Fibroblast of lung (primary cell): ENCODE results near the gene INHBB. TPM values are rescaled to one million over a fixed set of nuclear protein-coding genes. Genes with fewer than 3 reads are reported as not detected.

Experiments used
- DNase-seq, 2 donors: peaks; one replicate each; pipeline versions ENCODE4 v3.0.0 to v3.0.0-alpha.2; 2010; ENCODE audit warnings: low read depth in 2 of 2
- H2AFZ ChIP-seq: 2 replicates; pipeline ENCODE4 v1.5.1; 2012; ENCODE audit warnings: low read length, control low read depth, inconsistent platforms
- H3K27ac ChIP-seq: 2 replicates; pipeline ENCODE4 v1.5.1; 2011; ENCODE audit warnings: low read length, control low read depth; ENCODE audit not compliant: insufficient read depth
- H3K27me3 ChIP-seq: 2 replicates; pipeline ENCODE4 v1.5.1; 2011; ENCODE audit warnings: mild to moderate bottlenecking, low read length; ENCODE audit not compliant: control insufficient read depth, insufficient read depth
- H3K36me3 ChIP-seq: 2 replicates; pipeline ENCODE4 v1.5.1; 2011; ENCODE audit warnings: low read length; ENCODE audit not compliant: control insufficient read depth, insufficient read depth
- H3K4me1 ChIP-seq: 2 replicates; pipeline ENCODE4 v1.5.1; 2011; ENCODE audit warnings: low read length; ENCODE audit not compliant: control insufficient read depth, insufficient read depth; ENCODE audit errors: extremely low read depth
- H3K4me2 ChIP-seq: 2 replicates; pipeline ENCODE4 v1.5.1; 2011; ENCODE audit warnings: low read length, control low read depth; ENCODE audit not compliant: insufficient read depth; ENCODE audit errors: extremely low read depth
- H3K4me3 ChIP-seq, 4 experiments: fragments of 200-600 bp in 1 of 4; sonication (generic) in 1 of 4; replicated peaks in 1 of 4; 2 replicates each; pipeline ENCODE4 v1.5.1; 2011 to 2016; ENCODE audit warnings: low read length in 4 of 4, low read depth in 3 of 4, mild to moderate bottlenecking in 3 of 4, control low read depth in 2 of 4, inconsistent platforms in 1 of 4, mixed read lengths in 1 of 4; ENCODE audit not compliant: insufficient read depth in 1 of 4; ENCODE audit errors: control extremely low read depth in 1 of 4
- H3K79me2 ChIP-seq: 2 replicates; pipeline ENCODE4 v1.5.1; 2012; ENCODE audit warnings: mild to moderate bottlenecking, low read length, inconsistent platforms; ENCODE audit not compliant: control insufficient read depth, insufficient read depth
- H3K9ac ChIP-seq: 2 replicates; pipeline ENCODE4 v1.5.1; 2011; ENCODE audit warnings: mild to moderate bottlenecking, low read length, control low read depth; ENCODE audit not compliant: insufficient read depth
- H3K9me3 ChIP-seq: 2 replicates; pipeline ENCODE4 v1.5.1; 2012; ENCODE audit warnings: low read depth, low read length; ENCODE audit not compliant: control insufficient read depth, insufficient read depth
- H4K20me1 ChIP-seq: 2 replicates; pipeline ENCODE4 v1.5.1; 2011; ENCODE audit warnings: low read length; ENCODE audit not compliant: control insufficient read depth, insufficient read depth; ENCODE audit errors: extremely low read depth
- CTCF ChIP-seq, 2 donors: IDR thresholded peaks in 1 of 2; conservative IDR thresholded peaks in 1 of 2; 1 replicate in 1 of 2; 2 replicates in 1 of 2; pipeline ENCODE4 v1.5.1; 2011 to 2012; ENCODE audit warnings: low read length in 2 of 2, control low read depth in 1 of 2, inconsistent platforms in 1 of 2, low read depth in 1 of 2, mild to moderate bottlenecking in 1 of 2
- EZH2 ChIP-seq: IDR thresholded peaks from 2 replicates; pipeline ENCODE4 v1.5.1; 2012; ENCODE audit warnings: low read length, control low read depth, mild to moderate bottlenecking; ENCODE audit errors: missing control alignments
- polyA plus RNA-seq, 2 donors: library from polyadenylated mRNA; depleted of rRNA in 1 of 2; stranded (reverse) in 1 of 2; unstranded in 1 of 2; fragments of >200 nt; gene quantifications; 2 replicates each; pipeline ENCODE4 v1.2.1, GENCODE V29; 2011 to 2012; ENCODE audit warnings: missing spikeins in 1 of 2
- total RNA-seq: library from RNA; depleted of rRNA; stranded (reverse); fragments of >200 nt; gene quantifications from 2 replicates; pipeline ENCODE4 v1.2.1, GENCODE V29; 2014

The INHBB gene
- total and polyA plus RNA-seq, 2 donors (not counting 1 experiment from before 2014, with no cell fraction given): 0.01 TPM; not detected in 1

- Histone ChIP-seq H3K9ac (no peak overlapping the region), H2AFZ (no peak overlapping the region)
Observed at GRCh38 chr2:120368086-120368485, 22.1 kb downstream of the INHBB start.

DNA sequence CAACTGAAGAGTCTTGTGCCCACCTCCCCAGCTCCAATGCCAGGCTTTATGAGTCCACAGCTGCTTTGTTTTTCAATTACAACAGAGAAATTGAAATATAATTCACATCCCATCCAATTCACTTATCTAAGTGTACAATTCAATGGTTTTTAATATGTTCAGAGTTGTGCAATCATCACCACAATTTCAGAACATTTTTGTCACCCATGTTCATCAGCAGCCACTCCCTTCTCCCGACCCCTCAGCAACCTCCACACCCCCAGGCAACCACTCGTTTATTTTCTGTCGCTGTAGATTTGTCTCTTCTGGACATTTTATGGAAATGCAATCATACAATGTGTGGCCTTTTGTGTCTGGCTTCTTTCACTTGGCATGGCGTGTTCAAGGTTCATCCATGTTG is 23.3 kb downstream of the INHBB start:
- Histone ChIP-seq H3K27ac (no peak overlapping the region), H3K9me3 (no peaks in the 10 kb centered on the region), H3K36me3 (no peaks in the 10 kb centered on the region), H3K9ac (no peak overlapping the region), H3K4me1 (no peaks in the 10 kb centered on the region), H3K79me2 (no peaks in the 10 kb centered on the region), H4K20me1 (no peaks in the 10 kb centered on the region), H3K4me3 (no peak overlapping the region), H3K27me3 (peaks cover 5% of the 10 kb centered on the region), H2AFZ (no peak overlapping the region), H3K4me2 (no peak overlapping the region)
- no peak for DNase-seq
- no peak for TF ChIP-seq CTCF (conservative IDR thresholded peaks at IDR 0.05 in 1 of 2, IDR thresholded peaks at IDR 0.05 in 1 of 2; ENCODE audit: low read depth in 1 of 2, low read length in 2 of 2)
- TF ChIP-seq EZH2: no peak

More at GRCh38 chr2:120368086-120368485, 22.1 kb downstream of the INHBB start:
- Histone ChIP-seq H3K27ac (no peak overlapping the region), H4K20me1 (no peaks in the 10 kb centered on the region), H3K9me3 (no peaks in the 10 kb centered on the region), H3K4me3 (no peak overlapping the region), H3K4me2 (no peak overlapping the region), H3K4me1 (no peaks in the 10 kb centered on the region), H3K36me3 (no peaks in the 10 kb centered on the region), H3K27me3 (peaks cover 5% of the 10 kb centered on the region), H3K79me2 (no peaks in the 10 kb centered on the region)
- TF ChIP-seq EZH2 (no peak), CTCF (conservative IDR thresholded peaks at IDR 0.05 in 1 of 2, IDR thresholded peaks at IDR 0.05 in 1 of 2; ENCODE audit: low read depth in 1 of 2, low read length in 2 of 2) (no peak)
- no peak for DNase-seq

DNA sequence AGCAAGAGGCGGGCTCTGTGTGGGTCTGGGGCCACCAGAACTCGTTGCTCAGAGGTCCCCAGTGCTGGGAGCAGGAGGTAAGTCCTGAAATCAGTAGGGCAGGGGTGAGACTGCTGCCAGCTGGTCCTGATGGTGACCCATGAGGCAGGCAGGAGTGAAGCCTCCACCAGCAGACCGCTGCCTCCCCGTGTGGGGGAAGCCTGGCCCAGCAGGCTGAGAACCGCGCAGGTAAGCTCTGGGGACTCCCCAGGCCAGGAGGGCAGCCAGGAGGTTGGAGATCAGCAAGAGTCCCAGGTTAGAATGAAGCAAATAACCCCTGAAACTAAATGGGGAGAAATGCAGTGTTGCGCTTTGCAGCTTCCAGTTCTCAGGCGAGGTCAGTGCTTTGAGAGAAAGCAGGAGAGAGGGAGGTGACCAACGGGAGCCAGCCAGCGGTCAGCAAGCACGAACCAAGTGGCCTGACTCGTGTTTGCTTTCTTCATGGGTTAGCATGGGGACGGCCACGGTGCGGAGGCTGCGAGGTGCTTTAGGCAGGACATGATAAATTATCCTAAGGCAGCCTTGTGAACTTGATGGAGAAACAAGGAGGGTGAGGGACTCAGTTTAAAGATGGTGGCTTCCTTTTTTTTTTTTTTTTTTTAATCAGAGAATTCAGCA is 26.2 kb downstream of the INHBB start:
- Histone ChIP-seq H2AFZ (no peak overlapping the region), H3K4me2 (no peak overlapping the region), H3K79me2 (no peaks in the 10 kb centered on the region), H4K20me1 (no peaks in the 10 kb centered on the region), H3K36me3 (no peaks in the 10 kb centered on the region), H3K9me3 (no peaks in the 10 kb centered on the region), H3K4me3 (no peak overlapping the region), H3K4me1 (no peaks in the 10 kb centered on the region), H3K27me3 (peaks cover 5% of the 10 kb centered on the region), H3K9ac (no peak overlapping the region), H3K27ac (no peak overlapping the region)
- no peak for DNase-seq
- TF ChIP-seq EZH2: no peak
- TF ChIP-seq CTCF (conservative IDR thresholded peaks at IDR 0.05 in 1 of 2, IDR thresholded peaks at IDR 0.05 in 1 of 2; ENCODE audit: low read depth in 1 of 2, low read length in 2 of 2): no peak
